Mesodermal cell (in vitro differentiated cells): ENCODE data around the gene SCAND1.
"Not testable (repeated sequence)": the region's sequence is repeated elsewhere in the genome, so short reads cannot be mapped to it uniquely, and the experiment has no call there.

ENCODE experiments used
- H3K27ac ChIP-seq: 2 replicates; pipeline ENCODE4 v1.7.0; 2013; ENCODE audit warnings: mild to moderate bottlenecking, low read depth, low read length, moderate library complexity; ENCODE audit not compliant: severe bottlenecking
- H3K36me3 ChIP-seq: 2 replicates; pipeline ENCODE4 v1.7.1; 2013; ENCODE audit warnings: mild to moderate bottlenecking, low read length, moderate library complexity; ENCODE audit not compliant: control insufficient read depth, insufficient read depth
- H3K4me1 ChIP-seq: one replicate; pipeline ENCODE4 v1.7.1; 2013; ENCODE audit warnings: mild to moderate bottlenecking, low read length; ENCODE audit not compliant: insufficient read depth, control insufficient read depth, poor library complexity, severe bottlenecking
- H3K4me3 ChIP-seq: 2 replicates; pipeline ENCODE4 v1.7.0; 2013; ENCODE audit warnings: low read length, control low read depth, mild to moderate bottlenecking; ENCODE audit not compliant: insufficient read depth, poor library complexity, severe bottlenecking; ENCODE audit errors: extremely low read depth
- H3K9me3 ChIP-seq: 2 replicates; pipeline ENCODE4 v1.7.1; 2013; ENCODE audit warnings: mild to moderate bottlenecking, low read length, moderate library complexity; ENCODE audit not compliant: control insufficient read depth
- WGBS, 2 experiments: methylation state at CpG; one replicate each; pipeline ENCODE4 v1.1.5; 2013; ENCODE audit warnings: missing lambda C conversion rate in 2 of 2; ENCODE audit not compliant: insufficient coverage in 2 of 2; 5-methylcytosine and 5-hydroxymethylcytosine counted together

The SCAND1 gene

GRCh38 chr20:35959291-35959690 lies 5.0 kb upstream of the SCAND1 start:
- not testable (repeated sequence) for H3K4me3 ChIP-seq, H3K4me1 ChIP-seq, H3K27ac ChIP-seq, H3K9me3 ChIP-seq, H3K36me3 ChIP-seq
- WGBS, 2 experiments, result 85 to 91% methylated on average over 3 of the region's 6 CpGs

- no peaks in the 10 kb centered on the region for H3K9me3 ChIP-seq
These were observed 2.3 kb upstream of the SCAND1 start for GRCh38 chr20:35956616-35957015.

GRCh38 chr20:35954907-35955251 lies 577 bp upstream of the SCAND1 start:
- peak overlapping the region; percentile 99 for H3K27ac ChIP-seq
- 3 to 4% methylated on average over 16 of the region's 19 CpGs for WGBS, 2 experiments

More at GRCh38 chr20:35956616-35957015, 2.3 kb upstream of the SCAND1 start:
- no peak overlapping the region for H3K4me3 ChIP-seq
- peaks cover 12% of the 10 kb centered on the region for H3K4me1 ChIP-seq
- H3K27ac ChIP-seq, result no peak overlapping the region
- peaks cover 11% of the 10 kb centered on the region for H3K36me3 ChIP-seq

GRCh38 chr20:35953387-35954199 lies 709 bp downstream of the SCAND1 start:
- Histone ChIP-seq H3K27ac (peak overlapping the region; percentile 99), H3K9me3 (no peaks in the 10 kb centered on the region), H3K4me3 (peak overlapping the region; percentile 90), H3K36me3 (peaks cover 22% of the 10 kb centered on the region), H3K4me1 (peaks cover 12% of the 10 kb centered on the region)
- 0 to 1% methylated on average over 47 to 56 of the region's 65 CpGs for WGBS, 2 experiments

More at GRCh38 chr20:35954907-35955251, 577 bp upstream of the SCAND1 start:
- Histone ChIP-seq H3K4me1 (peaks cover 12% of the 10 kb centered on the region), H3K4me3 (peak overlapping the region; percentile 90), H3K9me3 (no peaks in the 10 kb centered on the region), H3K36me3 (peaks cover 18% of the 10 kb centered on the region)

GRCh38 chr20:35952480-35953386 lies 1.6 kb downstream of the SCAND1 start:
- Histone ChIP-seq H3K36me3 (peaks cover 29% of the 10 kb centered on the region), H3K27ac (peak overlapping the region; percentile 99), H3K4me3 (peak overlapping the region; percentile 90), H3K9me3 (no peaks in the 10 kb centered on the region), H3K4me1 (peaks cover 12% of the 10 kb centered on the region)
- 95 to 98% methylated on average over 3 of the region's 6 CpGs for WGBS, 2 experiments

GRCh38 chr20:35952080-35952479 lies 2.2 kb downstream of the SCAND1 start:
- not testable (repeated sequence) for H3K4me3 ChIP-seq, H3K9me3 ChIP-seq, H3K27ac ChIP-seq
- 95 to 98% methylated on average over 12 of the region's 14 CpGs for WGBS, 2 experiments
- H3K36me3 ChIP-seq, result peaks cover 35% of the 10 kb centered on the region
- peaks cover 12% of the 10 kb centered on the region for H3K4me1 ChIP-seq

GRCh38 chr20:35950093-35950492 lies 4.2 kb downstream of the SCAND1 start:
- Histone ChIP-seq H3K27ac (no peak overlapping the region), H3K4me1 (peaks cover 12% of the 10 kb centered on the region), H3K36me3 (peaks cover 44% of the 10 kb centered on the region), H3K9me3 (no peaks in the 10 kb centered on the region), H3K4me3 (no peak overlapping the region)
- 91 to 98% methylated on average over 4 to 6 of the region's 7 CpGs for WGBS, 2 experiments

GRCh38 chr20:35947907-35948306 lies 6.4 kb downstream of the SCAND1 start:
- Histone ChIP-seq H3K36me3 (peaks cover 59% of the 10 kb centered on the region), H3K4me1 (peaks cover 11% of the 10 kb centered on the region)
- 85 to 100% methylated on average over 1 to 2 of the region's 2 CpGs for WGBS, 2 experiments

GRCh38 chr20:35947489-35947888 lies 6.8 kb downstream of the SCAND1 start:
- H3K27ac ChIP-seq, result no peak overlapping the region
- WGBS, 2 experiments, result 76 to 85% methylated on average over 9 of the region's 9 CpGs
- H3K9me3 ChIP-seq, result no peaks in the 10 kb centered on the region
- H3K4me3 ChIP-seq, result no peak overlapping the region
- H3K4me1 ChIP-seq, result peaks cover 6% of the 10 kb centered on the region
- peaks cover 59% of the 10 kb centered on the region for H3K36me3 ChIP-seq

More at GRCh38 chr20:35947907-35948306, 6.4 kb downstream of the SCAND1 start:
- no peak overlapping the region for H3K27ac ChIP-seq
- H3K4me3 ChIP-seq, result no peak overlapping the region
- H3K9me3 ChIP-seq, result no peaks in the 10 kb centered on the region

- Histone ChIP-seq H3K27ac (no peak overlapping the region), H3K4me3 (no peak overlapping the region), H3K4me1 (no peaks in the 10 kb centered on the region), H3K9me3 (no peaks in the 10 kb centered on the region), H3K36me3 (peaks cover 76% of the 10 kb centered on the region)
- 100% methylated on average over 1 of the region's 2 CpGs for WGBS, 2 experiments
These were observed 12.1 kb downstream of the SCAND1 start for GRCh38 chr20:35942243-35942642.
